Mesendoderm (in vitro differentiated cells): ENCODE results near the gene PLA2G1B. TPM values are rescaled to one million over a fixed set of nuclear protein-coding genes. Genes with fewer than 3 reads are reported as not detected.
A peak's percentile ranks its signal among the peaks of the same experiment; 100 is the strongest.

ENCODE experiments used
- DNase-seq: peaks from one replicate; pipeline ENCODE4 v3.0.0; 2013
- H2AK5ac ChIP-seq: 2 replicates; pipeline ENCODE4 v1.6.1; 2013; ENCODE audit warnings: low read length, inconsistent platforms
- H2BK120ac ChIP-seq: 2 replicates; pipeline ENCODE4 v1.6.1; 2013; ENCODE audit warnings: low read depth, mild to moderate bottlenecking, low read length, moderate library complexity, mixed read lengths
- H2BK15ac ChIP-seq: replicated peaks from 2 replicates; pipeline ENCODE4 v1.6.1; 2013; ENCODE audit warnings: low read depth, mild to moderate bottlenecking, moderate library complexity
- H2BK5ac ChIP-seq: 2 replicates; pipeline ENCODE4 v1.6.1; 2013; ENCODE audit warnings: low read length, inconsistent platforms
- H3K18ac ChIP-seq: 2 replicates; pipeline ENCODE4 v1.6.1; 2013; ENCODE audit warnings: mild to moderate bottlenecking, low read length, mixed read lengths
- H3K23ac ChIP-seq: one replicate; pipeline ENCODE4 v1.6.1; 2013; ENCODE audit warnings: low read length
- H3K27ac ChIP-seq: 2 replicates; pipeline ENCODE4 v1.5.1; 2013; ENCODE audit warnings: low read depth, mild to moderate bottlenecking, inconsistent platforms, low read length, moderate library complexity
- H3K27me3 ChIP-seq: 2 replicates; pipeline ENCODE4 v1.6.1; 2013; ENCODE audit warnings: low read length, control low read depth, mild to moderate bottlenecking, inconsistent platforms; ENCODE audit not compliant: insufficient read depth, poor library complexity
- H3K36me3 ChIP-seq: 2 replicates; pipeline ENCODE4 v1.6.1; 2013; ENCODE audit warnings: low read length, inconsistent platforms; ENCODE audit not compliant: control insufficient read depth, insufficient read depth
- H3K4ac ChIP-seq: one replicate; pipeline ENCODE4 v1.6.1; 2013; ENCODE audit warnings: low read depth, mild to moderate bottlenecking, low read length, moderate library complexity
- H3K4me1 ChIP-seq: 2 replicates; pipeline ENCODE4 v1.6.1; 2013; ENCODE audit warnings: low read depth, low read length, inconsistent platforms; ENCODE audit not compliant: control insufficient read depth
- H3K4me2 ChIP-seq: 2 replicates; pipeline ENCODE4 v1.6.1; 2013; ENCODE audit warnings: low read length
- H3K4me3 ChIP-seq: 2 replicates; pipeline ENCODE4 v1.5.1; 2013; ENCODE audit warnings: mild to moderate bottlenecking, low read length
- H3K56ac ChIP-seq: one replicate; pipeline ENCODE4 v1.6.1; 2013; ENCODE audit warnings: low read length
- H3K79me1 ChIP-seq: 2 replicates; pipeline ENCODE4 v1.6.1; 2013; ENCODE audit warnings: low read length, inconsistent platforms
- H3K79me2 ChIP-seq: 2 replicates; pipeline ENCODE4 v1.6.1; 2013; ENCODE audit warnings: mild to moderate bottlenecking, low read length; ENCODE audit not compliant: control insufficient read depth, insufficient read depth
- H3K9ac ChIP-seq: 2 replicates; pipeline ENCODE4 v1.6.1; 2013; ENCODE audit warnings: low read length, inconsistent platforms
- H4K5ac ChIP-seq: one replicate; pipeline ENCODE4 v1.6.1; 2013; ENCODE audit warnings: low read length
- H4K8ac ChIP-seq: one replicate; pipeline ENCODE4 v1.6.1; 2013; ENCODE audit warnings: low read depth, mild to moderate bottlenecking, control low read depth, low read length, moderate library complexity
- WGBS: extraction: QIAGEN DNeasy Blood & Tissue Kit; methylation state at CpG from one replicate; pipeline ENCODE4 v1.1.7; 2013; ENCODE audit warnings: low lambda C conversion rate, missing lambda C conversion rate; ENCODE audit not compliant: insufficient coverage; ENCODE audit errors: extremely low coverage; 5-methylcytosine and 5-hydroxymethylcytosine counted together
- small RNA-seq: library from polyadenylated mRNA; stranded (forward); fragments of <200 nt; extraction: miRNeasy Mini kit (QIAGEN cat#:217004); gene quantifications from one replicate; pipeline ENCODE3, GENCODE V24; 2013; ENCODE audit not compliant: insufficient read depth

Gene PLA2G1B

DNA sequence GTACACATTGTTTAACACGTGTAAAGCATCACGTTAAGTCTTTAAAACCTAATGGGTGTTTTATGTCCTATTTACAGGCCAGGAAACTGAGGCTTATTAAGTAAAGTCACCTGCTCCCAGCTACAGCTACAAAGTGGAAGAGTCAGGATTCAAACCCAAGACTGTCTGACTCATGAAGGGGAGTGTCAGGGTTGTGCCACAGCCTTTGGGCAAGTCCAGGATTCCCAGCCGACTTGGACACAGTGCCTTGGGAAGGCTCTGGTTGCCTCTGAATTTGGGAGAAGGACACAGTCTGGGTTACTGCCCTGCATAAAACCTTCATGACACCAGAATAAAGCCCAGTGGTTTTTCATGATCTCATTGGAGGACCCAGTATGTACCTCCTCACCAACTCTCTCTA, 43.2 kb downstream of the PLA2G1B start:
- no peaks in the 10 kb centered on the region for H3K79me2 ChIP-seq
- H3K56ac ChIP-seq, result no peak overlapping the region
- H3K4ac ChIP-seq, result no peak overlapping the region
- H3K23ac ChIP-seq, result no peak overlapping the region
- DNase-seq, result no peak
- H3K36me3 ChIP-seq, result no peaks in the 10 kb centered on the region
- H2BK5ac ChIP-seq, result no peak overlapping the region
- no peaks in the 10 kb centered on the region for H3K79me1 ChIP-seq
- no peak overlapping the region for H2AK5ac ChIP-seq
- no peak overlapping the region for H3K4me2 ChIP-seq
- peaks cover 3% of the 10 kb centered on the region for H3K4me1 ChIP-seq
- no peak overlapping the region for H2BK120ac ChIP-seq
- H3K4me3 ChIP-seq, result no peak overlapping the region
- no peak overlapping the region for H2BK15ac ChIP-seq
- H3K27ac ChIP-seq, result no peak overlapping the region
- no peak overlapping the region for H4K8ac ChIP-seq
- no peaks in the 10 kb centered on the region for H3K27me3 ChIP-seq
- no peak overlapping the region for H4K5ac ChIP-seq
- no peak overlapping the region for H3K18ac ChIP-seq
- WGBS, result no CpG with 5 or more reads among the region's 3 CpGs
- H3K9ac ChIP-seq, result no peak overlapping the region

DNA sequence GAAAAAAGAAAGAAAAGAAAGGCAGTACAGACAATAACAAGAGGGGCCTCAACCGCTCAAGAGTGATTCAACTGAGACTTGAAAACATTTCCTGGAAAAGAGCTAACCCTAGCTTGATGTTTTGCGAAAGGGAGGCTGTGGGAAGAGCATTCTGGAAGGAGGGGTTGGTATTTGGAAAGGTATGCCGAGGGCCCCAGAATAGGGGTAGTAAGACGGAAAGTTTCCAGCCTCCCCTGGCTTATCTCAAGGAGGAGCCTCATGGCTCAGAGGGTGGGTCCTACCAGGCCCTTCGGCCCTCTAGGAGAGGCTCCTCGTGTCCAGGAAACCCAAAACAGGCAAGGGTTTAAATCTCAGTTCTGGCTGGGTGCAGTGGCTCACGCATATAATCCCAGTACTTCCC, 44.3 kb downstream of the PLA2G1B start:
- Histone ChIP-seq H3K27me3 (no peaks in the 10 kb centered on the region), H3K18ac (no peak overlapping the region), H2BK15ac (no peak overlapping the region), H2AK5ac (no peak overlapping the region), H3K4me2 (no peak overlapping the region), H3K4me3 (no peak overlapping the region), H2BK5ac (no peak overlapping the region), H3K27ac (peak overlapping the region; percentile 41), H3K4ac (peak overlapping the region; percentile 74), H4K5ac (no peak overlapping the region), H3K36me3 (no peaks in the 10 kb centered on the region), H3K79me2 (no peaks in the 10 kb centered on the region), H3K79me1 (no peaks in the 10 kb centered on the region), H2BK120ac (no peak overlapping the region), H3K4me1 (peaks cover 3% of the 10 kb centered on the region), H3K9ac (no peak overlapping the region), H3K56ac (peak overlapping the region; percentile 70), H3K23ac (no peak overlapping the region), H4K8ac (no peak overlapping the region)
- DNase-seq, result peak; percentile 93
- no CpG with 5 or more reads among the region's 7 CpGs for WGBS

DNA sequence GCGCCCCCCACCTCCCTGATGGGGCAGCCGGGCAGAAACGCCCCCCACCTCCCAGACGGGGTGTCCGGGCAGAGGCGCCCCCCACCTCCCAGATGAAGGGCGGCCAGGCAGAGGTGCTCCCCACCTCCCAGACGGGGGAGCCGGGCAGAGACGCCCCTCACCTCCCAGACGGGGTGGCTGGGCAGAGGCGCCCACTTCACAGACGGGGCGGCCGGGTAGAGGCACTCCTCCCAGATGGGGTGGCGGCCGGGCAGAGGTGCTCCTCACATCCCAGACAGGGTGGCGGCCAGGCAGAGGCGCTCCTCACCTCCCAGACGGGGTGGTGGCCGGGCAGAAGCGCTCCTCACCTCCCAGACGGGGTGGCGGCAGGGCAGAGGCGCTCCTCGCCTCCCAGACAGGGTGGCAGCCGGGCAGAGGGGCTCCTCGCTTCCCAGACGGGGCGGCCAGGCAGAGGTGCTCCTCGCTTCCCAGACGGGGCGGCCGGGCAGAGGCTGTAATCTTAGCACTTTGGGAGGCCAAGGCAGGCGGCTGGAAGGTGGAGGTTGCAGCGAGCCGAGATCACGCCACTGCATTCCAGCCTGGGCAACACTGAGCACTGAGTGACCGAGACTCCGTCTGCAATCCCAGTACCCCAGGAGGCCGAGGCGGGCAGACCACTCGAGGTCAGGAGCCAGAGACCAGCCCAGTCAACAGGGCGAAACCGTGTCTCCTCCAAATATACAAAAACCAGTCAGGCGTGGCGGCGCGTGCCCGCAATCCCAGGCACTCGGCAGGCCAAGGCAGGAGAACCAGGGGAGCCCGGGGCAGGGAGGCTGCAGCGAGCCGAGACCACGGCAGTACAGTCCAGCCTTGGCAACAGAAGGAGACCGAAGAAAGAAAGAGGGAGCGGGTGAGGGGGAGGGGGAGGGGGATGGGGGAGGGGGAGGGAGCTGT, 49.2 kb downstream of the PLA2G1B start:
- Histone ChIP-seq H2BK15ac (no peak overlapping the region), H3K4ac (no peak overlapping the region), H3K36me3 (no peaks in the 10 kb centered on the region), H3K4me1 (no peaks in the 10 kb centered on the region), H3K4me2 (no peak overlapping the region), H2AK5ac (no peak overlapping the region), H3K27ac (no peak overlapping the region), H3K79me2 (no peaks in the 10 kb centered on the region), H2BK120ac (no peak overlapping the region), H3K18ac (no peak overlapping the region), H3K27me3 (no peaks in the 10 kb centered on the region), H3K4me3 (no peak overlapping the region), H2BK5ac (no peak overlapping the region), H3K79me1 (no peaks in the 10 kb centered on the region), H3K56ac (no peak overlapping the region), H4K5ac (no peak overlapping the region), H4K8ac (no peak overlapping the region), H3K9ac (no peak overlapping the region), H3K23ac (no peak overlapping the region)
- no peak for DNase-seq
- WGBS, result no CpG with 5 or more reads among the region's 57 CpGs

DNA sequence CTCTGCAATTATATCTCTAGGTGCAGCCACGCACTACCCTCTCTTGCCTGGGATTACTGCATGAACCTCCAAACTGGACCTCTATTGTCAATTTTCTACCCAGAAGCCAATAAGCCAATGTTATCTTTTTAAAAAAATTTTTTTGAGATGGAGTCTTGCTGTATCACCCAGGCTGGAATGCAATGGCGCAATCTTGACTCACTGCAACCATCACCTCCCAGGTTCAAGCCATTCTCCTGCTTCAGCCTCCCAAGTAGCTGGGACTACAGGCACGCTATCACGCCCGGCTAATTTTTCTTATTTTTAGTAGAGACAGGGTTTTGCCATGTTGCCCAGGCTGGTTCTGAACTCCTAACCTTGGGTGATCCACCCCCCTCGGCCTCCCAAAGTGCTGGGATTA, 50.8 kb downstream of the PLA2G1B start:
- WGBS, result no CpG with 5 or more reads among the region's 6 CpGs
- no peak overlapping the region for H2BK5ac ChIP-seq
- no peak overlapping the region for H3K56ac ChIP-seq
- no peaks in the 10 kb centered on the region for H3K4me1 ChIP-seq
- no peak overlapping the region for H3K4me3 ChIP-seq
- H4K5ac ChIP-seq, result no peak overlapping the region
- no peaks in the 10 kb centered on the region for H3K79me1 ChIP-seq
- H3K23ac ChIP-seq, result no peak overlapping the region
- no peak overlapping the region for H3K27ac ChIP-seq
- no peaks in the 10 kb centered on the region for H3K79me2 ChIP-seq
- no peak overlapping the region for H2AK5ac ChIP-seq
- no peaks in the 10 kb centered on the region for H3K36me3 ChIP-seq
- H4K8ac ChIP-seq, result no peak overlapping the region
- no peak for DNase-seq
- H2BK120ac ChIP-seq, result no peak overlapping the region
- no peak overlapping the region for H3K4ac ChIP-seq
- H2BK15ac ChIP-seq, result no peak overlapping the region
- H3K4me2 ChIP-seq, result no peak overlapping the region
- H3K9ac ChIP-seq, result no peak overlapping the region
- H3K18ac ChIP-seq, result no peak overlapping the region
- H3K27me3 ChIP-seq, result no peaks in the 10 kb centered on the region

Small RNA genes lying within 50 kb of the gene (small RNA-seq; reads per million reads assigned to genes)
- gene RNU4-1 (1,922 reads per million, percentile 99 among the genes with 10 or more reads in this experiment), gene RNU4-2 (373 reads per million, percentile 98 among the genes with 10 or more reads in this experiment), gene RNU6-1088P (not detected)
